ENCODE measurements around the gene KIF16B. TPM values are rescaled to one million over a fixed set of nuclear protein-coding genes. Genes with fewer than 3 reads are reported as not detected.

KIF16B gene
- total RNA-seq, 1 donor from 2014 or later: 7.1 TPM

DNA sequence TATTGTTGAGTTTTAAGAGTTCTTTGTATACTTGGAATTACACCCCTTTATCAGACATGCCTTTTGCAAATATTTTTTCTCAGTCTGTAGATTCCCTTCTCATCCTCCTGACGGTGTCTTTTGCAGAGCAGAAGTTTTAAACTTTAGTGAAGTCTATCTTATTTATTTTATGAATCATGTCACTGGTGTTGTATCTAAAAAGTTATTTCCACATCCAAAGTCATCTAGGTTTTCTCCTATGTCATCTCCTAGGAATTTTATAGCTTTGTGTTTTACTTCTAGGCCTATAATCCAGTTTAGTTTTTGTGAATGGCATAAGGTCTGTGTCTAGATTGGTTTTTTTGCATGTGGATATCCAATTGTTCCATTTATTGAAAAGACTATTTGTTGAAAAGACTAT, 271.3 kb downstream of the KIF16B start:
- TF ChIP-seq CTCF (IDR thresholded peaks at IDR 0.05; ENCODE audit: insufficient read depth, low read length, poor library complexity, severe bottlenecking): no peak
- no peaks in the 10 kb centered on the region for H3K36me3 ChIP-seq (ENCODE audit: control insufficient read depth, insufficient read depth, low read length)
- no peak overlapping the region for H3K4me3 ChIP-seq (ENCODE audit: low read depth, low read length)
- DNase-seq (ENCODE audit: low read depth): no peak
- no peaks in the 10 kb centered on the region for H3K27me3 ChIP-seq (ENCODE audit: control insufficient read depth, insufficient read depth, low read length)

DNA sequence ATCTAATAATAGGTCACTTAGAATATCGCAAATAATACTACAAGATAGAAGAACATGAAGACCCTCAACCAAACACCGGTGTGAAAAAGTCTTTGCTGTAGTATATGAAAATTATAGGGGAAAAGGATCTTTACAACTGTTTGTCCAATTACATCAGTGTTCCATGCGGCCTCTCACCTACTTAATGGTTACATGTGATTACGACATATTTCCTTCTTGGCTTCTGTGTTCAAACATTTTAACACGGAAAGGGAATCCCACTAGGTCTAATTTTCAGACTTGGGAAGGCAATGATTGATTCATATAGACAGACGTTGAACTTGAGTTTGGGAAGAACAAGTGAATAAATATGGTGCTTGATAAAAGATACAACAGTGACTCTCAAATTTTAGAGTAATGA, 273.4 kb downstream of the KIF16B start:
- Histone ChIP-seq H3K36me3 (ENCODE audit: control insufficient read depth, insufficient read depth, low read length) (no peaks in the 10 kb centered on the region), H3K27me3 (ENCODE audit: control insufficient read depth, insufficient read depth, low read length) (no peaks in the 10 kb centered on the region), H3K4me3 (ENCODE audit: low read depth, low read length) (no peak overlapping the region)
- TF ChIP-seq CTCF (IDR thresholded peaks at IDR 0.05; ENCODE audit: insufficient read depth, low read length, poor library complexity, severe bottlenecking): no peak
- no peak for DNase-seq (ENCODE audit: low read depth)

GRCh38 chr20:16296931-16297330, 276.3 kb downstream of the KIF16B start:
- H3K4me3 ChIP-seq (ENCODE audit: low read depth, low read length): no peak overlapping the region
- no peak for DNase-seq (ENCODE audit: low read depth)
- TF ChIP-seq CTCF (IDR thresholded peaks at IDR 0.05; ENCODE audit: insufficient read depth, low read length, poor library complexity, severe bottlenecking): no peak
- H3K36me3 ChIP-seq (ENCODE audit: control insufficient read depth, insufficient read depth, low read length): no peaks in the 10 kb centered on the region
- H3K27me3 ChIP-seq (ENCODE audit: control insufficient read depth, insufficient read depth, low read length): no peaks in the 10 kb centered on the region

- TF ChIP-seq CTCF (IDR thresholded peaks at IDR 0.05; ENCODE audit: insufficient read depth, low read length, poor library complexity, severe bottlenecking): no peak
- no peaks in the 10 kb centered on the region for H3K27me3 ChIP-seq (ENCODE audit: control insufficient read depth, insufficient read depth, low read length)
Measured at GRCh38 chr20:16295534-16295933, 277.7 kb downstream of the KIF16B start.

GRCh38 chr20:16293590-16293989, 279.7 kb downstream of the KIF16B start:
- DNase-seq (ENCODE audit: low read depth): no peak
- Histone ChIP-seq H3K4me3 (ENCODE audit: low read depth, low read length) (no peak overlapping the region), H3K27me3 (ENCODE audit: control insufficient read depth, insufficient read depth, low read length) (no peaks in the 10 kb centered on the region), H3K36me3 (ENCODE audit: control insufficient read depth, insufficient read depth, low read length) (no peaks in the 10 kb centered on the region)
- TF ChIP-seq CTCF (IDR thresholded peaks at IDR 0.05; ENCODE audit: insufficient read depth, low read length, poor library complexity, severe bottlenecking): no peak

More at GRCh38 chr20:16295534-16295933, 277.7 kb downstream of the KIF16B start:
- no peak overlapping the region for H3K4me3 ChIP-seq (ENCODE audit: low read depth, low read length)
- DNase-seq (ENCODE audit: low read depth): no peak
- no peaks in the 10 kb centered on the region for H3K36me3 ChIP-seq (ENCODE audit: control insufficient read depth, insufficient read depth, low read length)

DNA sequence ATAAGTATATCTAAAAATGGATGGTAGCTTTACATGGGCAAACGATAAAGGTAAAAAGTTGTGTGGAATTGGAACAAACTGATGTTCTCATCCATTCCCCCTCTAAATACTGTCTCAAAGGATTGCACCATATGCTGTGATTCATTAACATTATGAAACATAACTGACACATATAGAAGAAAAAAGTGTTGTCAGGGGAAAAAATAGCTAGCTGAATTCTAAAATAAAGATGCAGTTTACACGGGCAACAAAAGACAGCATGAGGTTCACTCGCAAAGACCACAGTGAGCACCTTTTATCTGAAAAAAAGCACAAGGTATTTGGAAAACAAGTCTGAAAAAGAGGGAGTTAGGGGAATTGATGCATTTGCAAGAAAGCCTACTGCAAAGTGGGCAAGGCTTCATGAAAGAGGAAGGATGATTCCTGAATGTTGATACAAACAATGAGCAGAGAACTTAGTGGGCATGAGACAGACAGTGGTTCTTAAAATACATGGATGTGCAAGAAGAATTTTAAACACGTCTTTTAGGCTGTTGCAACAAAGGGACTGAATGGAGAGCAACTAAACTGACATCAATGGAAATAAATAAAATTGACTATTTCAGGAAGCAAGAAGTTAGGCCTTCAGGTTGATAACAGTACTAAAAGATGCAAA, 280.9 kb downstream of the KIF16B start:
- no peak for DNase-seq (ENCODE audit: low read depth)
- no peak for TF ChIP-seq CTCF (IDR thresholded peaks at IDR 0.05; ENCODE audit: insufficient read depth, low read length, poor library complexity, severe bottlenecking)
- Histone ChIP-seq H3K4me3 (ENCODE audit: low read depth, low read length) (no peak overlapping the region), H3K27me3 (ENCODE audit: control insufficient read depth, insufficient read depth, low read length) (no peaks in the 10 kb centered on the region), H3K36me3 (ENCODE audit: control insufficient read depth, insufficient read depth, low read length) (no peaks in the 10 kb centered on the region)
